ENCODE data around the gene ANKZF1. TPM values are rescaled to one million over a fixed set of nuclear protein-coding genes. Genes with fewer than 3 reads are reported as not detected.

ANKZF1 gene
- total and polyA plus RNA-seq, 2 donors (not counting 1 experiment from before 2014, with no cell fraction given): 152 to 181 TPM

DNA sequence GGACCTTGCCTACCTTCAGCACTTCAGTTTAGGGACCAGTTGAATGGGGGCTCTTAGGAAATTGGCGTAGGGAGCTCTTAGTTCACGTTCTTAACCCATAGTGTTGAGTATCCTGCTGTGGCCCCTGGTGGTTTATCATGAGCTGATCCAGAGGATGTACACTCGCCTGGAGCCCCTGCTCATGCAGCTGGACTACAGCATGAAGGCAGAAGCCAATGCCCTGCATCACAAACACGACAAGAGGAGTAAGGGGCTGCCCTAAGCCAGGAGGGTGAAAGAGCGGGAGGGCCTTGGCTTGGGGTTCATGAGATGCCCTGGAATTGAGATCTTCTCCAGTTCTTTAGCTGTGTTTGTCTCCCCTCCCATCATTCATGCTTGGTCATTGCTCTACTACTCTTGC is 48.6 kb upstream of the ANKZF1 start:
- no peak overlapping the region for H3K4me3 Mint-ChIP-seq
- Histone ChIP-seq H3K27ac (ENCODE audit: low read length in 2 of 2) (no peak overlapping the region), H3K9ac (ENCODE audit: low read length) (no peak overlapping the region), H2AFZ (ENCODE audit: insufficient read depth, low read depth, low read length, poor library complexity, severe bottlenecking) (no peak overlapping the region), H3K4me2 (replicated peaks; ENCODE audit: low read depth, low read length, poor library complexity, severe bottlenecking) (no peak overlapping the region), H4K20me1 (ENCODE audit: control insufficient read depth, insufficient read depth, low read length, poor library complexity, severe bottlenecking) (peaks cover 37% of the 10 kb centered on the region), H3K4me3 (ENCODE audit: control extremely low read depth in 1 of 5, extremely low read depth in 1 of 5, insufficient read depth in 1 of 5, low read depth in 2 of 5, low read length in 4 of 5) (no peak overlapping the region), H3K36me3 (replicated peaks in 1 of 2; ENCODE audit: control extremely low read depth in 1 of 2, control insufficient read depth in 1 of 2, extremely low read depth in 1 of 2, insufficient read depth in 2 of 2, low read length in 1 of 2) (peaks cover 2 to 53% of the 10 kb centered on the region in 2 experiments), H3K79me2 (ENCODE audit: control insufficient read depth, insufficient read depth, low read length) (peaks cover 35% of the 10 kb centered on the region), H3K9me3 (ENCODE audit: control extremely low read depth in 1 of 3, control insufficient read depth in 2 of 3, insufficient read depth in 1 of 3, low read length in 2 of 3) (no peaks in the 10 kb centered on the region), H3K4me1 (ENCODE audit: control insufficient read depth in 2 of 2, insufficient read depth in 2 of 2, low read length in 2 of 2) (peaks cover 12 to 29% of the 10 kb centered on the region in 2 donors), H3K27me3 (replicated peaks in 1 of 4; ENCODE audit: control extremely low read depth in 1 of 4, control insufficient read depth in 3 of 4, insufficient read depth in 4 of 4, low read length in 3 of 4) (no peaks in the 10 kb centered on the region)
- 96% methylated on average over 4 of the region's 5 CpGs for WGBS (ENCODE audit: insufficient coverage)
- H3K9me3 Mint-ChIP-seq (ENCODE audit: insufficient read depth): no peaks in the 10 kb centered on the region
- intact Hi-C loops (cut with micrococcal nuclease): no loop called here
- H3K27me3 Mint-ChIP-seq: no peaks in the 10 kb centered on the region
- CTCF ChIA-PET: interaction anchor here (1.3 to 3.1 kb wide), 7 partner anchors 10 to 117 kb away, joined by 3 to 18 read pairs (median 5); partner anchors contain the start of genes NHEJ1 and SLC23A3
- no peak for ATAC-seq (ENCODE audit: low read depth)
- POLR2A ChIA-PET: interaction anchor here (0.5 to 0.7 kb wide), 2 partner anchors 72 to 98 kb away, joined by 3 to 6 read pairs; partner anchors contain the start of gene TUBA4B
- peaks cover 27% of the 10 kb centered on the region for H3K4me1 Mint-ChIP-seq
- TF ChIP-seq CTCF (IDR thresholded peaks at IDR 0.05) (no peak), EZH2 (IDR thresholded peaks at IDR 0.05; ENCODE audit: borderline replicate concordance, insufficient read depth, low read depth, low read length, poor library complexity, severe bottlenecking) (no peak)
- no peak for DNase-seq
- no peak overlapping the region for H3K27ac Mint-ChIP-seq

- H3K27me3 Mint-ChIP-seq: no peaks in the 10 kb centered on the region
- 100% methylated on average over 5 of the region's 6 CpGs for WGBS (ENCODE audit: insufficient coverage)
- Histone ChIP-seq H3K27me3 (replicated peaks in 1 of 4; ENCODE audit: control extremely low read depth in 1 of 4, control insufficient read depth in 3 of 4, insufficient read depth in 4 of 4, low read length in 3 of 4) (no peaks in the 10 kb centered on the region), H3K4me2 (replicated peaks; ENCODE audit: low read depth, low read length, poor library complexity, severe bottlenecking) (no peak overlapping the region), H3K9me3 (ENCODE audit: control extremely low read depth in 1 of 3, control insufficient read depth in 2 of 3, insufficient read depth in 1 of 3, low read length in 2 of 3) (no peaks in the 10 kb centered on the region), H4K20me1 (ENCODE audit: control insufficient read depth, insufficient read depth, low read length, poor library complexity, severe bottlenecking) (peaks cover 37% of the 10 kb centered on the region), H3K79me2 (ENCODE audit: control insufficient read depth, insufficient read depth, low read length) (peaks cover 33% of the 10 kb centered on the region), H3K4me3 (ENCODE audit: control extremely low read depth in 1 of 5, extremely low read depth in 1 of 5, insufficient read depth in 1 of 5, low read depth in 2 of 5, low read length in 4 of 5) (no peak overlapping the region), H3K27ac (ENCODE audit: low read length in 2 of 2) (no peak overlapping the region), H2AFZ (ENCODE audit: insufficient read depth, low read depth, low read length, poor library complexity, severe bottlenecking) (no peak overlapping the region), H3K4me1 (ENCODE audit: control insufficient read depth in 2 of 2, insufficient read depth in 2 of 2, low read length in 2 of 2) (peaks cover 12 to 25% of the 10 kb centered on the region in 2 donors), H3K36me3 (replicated peaks in 1 of 2; ENCODE audit: control extremely low read depth in 1 of 2, control insufficient read depth in 1 of 2, extremely low read depth in 1 of 2, insufficient read depth in 2 of 2, low read length in 1 of 2) (peaks cover 2 to 53% of the 10 kb centered on the region in 2 experiments), H3K9ac (ENCODE audit: low read length) (no peak overlapping the region)
- no peak for ATAC-seq (ENCODE audit: low read depth)
- peaks cover 25% of the 10 kb centered on the region for H3K4me1 Mint-ChIP-seq
- POLR2A ChIA-PET: interaction anchor here (0.5 kb wide), 1 partner anchor 71 kb away, joined by 6 read pairs; the partner anchor contains the start of gene TUBA4B
- CTCF ChIA-PET: interaction anchor here (1.3 to 3.1 kb wide), 5 partner anchors 11 to 30 kb away, joined by 3 to 18 read pairs (median 4); partner anchors contain the start of gene SLC23A3
- intact Hi-C loops (cut with micrococcal nuclease): no loop called here
- H3K4me3 Mint-ChIP-seq: no peak overlapping the region
- TF ChIP-seq CTCF (IDR thresholded peaks at IDR 0.05): no peak
- TF ChIP-seq EZH2 (IDR thresholded peaks at IDR 0.05; ENCODE audit: borderline replicate concordance, insufficient read depth, low read depth, low read length, poor library complexity, severe bottlenecking): no peak
- DNase-seq: no peak
- H3K9me3 Mint-ChIP-seq (ENCODE audit: insufficient read depth): no peaks in the 10 kb centered on the region
- H3K27ac Mint-ChIP-seq: no peak overlapping the region
Observed at GRCh38 chr2:219181531-219181930, 48.1 kb upstream of the ANKZF1 start.

All from B cell (primary cell).